Activated T-helper 17 cell treated with anti-CD3 and anti-CD28 coated beads, Interleukin-2, amount 50 U/mL, for 72 hours (primary cell): ENCODE data around the gene PIPOX. TPM values are rescaled to one million over a fixed set of nuclear protein-coding genes. Genes with fewer than 3 reads are reported as not detected.

Experiments
- ATAC-seq: fragments of 150-1000 bp; cut with Tn5 transposase; replicated peaks from 2 replicates; pipeline ENCODE4 v1.10.0; 2021; ENCODE audit warnings: mild to moderate bottlenecking, moderate library complexity
- H3K27ac Mint-ChIP-seq: one replicate; pipeline ENCODE4 v1.8.0; 2022; ENCODE audit warnings: mixed read lengths
- H3K27me3 Mint-ChIP-seq: one replicate; pipeline ENCODE4 v1.8.0; 2022; ENCODE audit warnings: mixed read lengths
- H3K36me3 Mint-ChIP-seq: one replicate; pipeline ENCODE4 v1.8.0; 2022; ENCODE audit warnings: low read depth, mild to moderate bottlenecking, mixed read lengths
- H3K4me1 Mint-ChIP-seq: one replicate; pipeline ENCODE4 v1.8.0; 2022; ENCODE audit warnings: mixed read lengths
- H3K4me3 Mint-ChIP-seq: one replicate; pipeline ENCODE4 v1.8.0; 2022; ENCODE audit warnings: mild to moderate bottlenecking, mixed read lengths
- H3K9me3 Mint-ChIP-seq: one replicate; pipeline ENCODE4 v1.8.0; 2022; ENCODE audit warnings: mixed read lengths
- total RNA-seq, 2 donors: library from RNA; stranded (reverse); gene quantifications; one replicate each; pipeline ENCODE4 v1.2.3, GENCODE V29; 2022

The PIPOX gene
- total RNA-seq, 2 donors from 2014 or later = 2.0 to 5.6 TPM

GRCh38 chr17:29070781-29071180 lies 27.8 kb downstream of the PIPOX start:
- Mint-ChIP-seq H3K27me3 (no peaks in the 10 kb centered on the region), H3K4me1 (peaks cover 12% of the 10 kb centered on the region), H3K4me3 (no peak overlapping the region), H3K9me3 (no peaks in the 10 kb centered on the region), H3K27ac (no peak overlapping the region), H3K36me3 (no peaks in the 10 kb centered on the region)
- no peak for ATAC-seq

DNA sequence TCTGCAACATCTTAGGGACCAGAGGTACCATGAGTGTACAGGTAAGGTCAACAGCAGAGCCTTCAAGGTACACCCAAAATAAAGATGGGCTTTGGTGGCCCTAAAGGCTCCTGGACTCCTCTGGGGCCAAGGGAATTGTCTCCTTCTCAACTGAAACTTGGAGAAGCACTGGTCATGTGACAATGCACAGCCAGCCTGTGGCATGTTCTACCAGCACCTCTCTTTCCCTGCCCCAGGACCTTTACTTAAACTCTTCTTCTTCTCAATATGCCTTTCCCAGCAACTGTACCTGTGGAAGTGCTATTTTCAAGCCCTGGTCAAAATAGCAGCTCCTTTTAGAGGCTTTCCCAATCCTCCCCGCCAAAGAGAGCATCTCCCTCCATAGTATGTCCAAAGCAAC lies 28.4 kb downstream of the PIPOX start:
- Mint-ChIP-seq H3K27ac (no peak overlapping the region), H3K9me3 (no peaks in the 10 kb centered on the region), H3K36me3 (peaks cover under 1% of the 10 kb centered on the region), H3K4me3 (no peak overlapping the region), H3K4me1 (peaks cover 15% of the 10 kb centered on the region), H3K27me3 (no peaks in the 10 kb centered on the region)
- ATAC-seq = no peak

GRCh38 chr17:29073045-29073444 lies 30.1 kb downstream of the PIPOX start:
- Mint-ChIP-seq H3K9me3 (no peaks in the 10 kb centered on the region), H3K36me3 (peaks cover 9% of the 10 kb centered on the region), H3K27ac (peak overlapping the region; percentile 3), H3K27me3 (no peaks in the 10 kb centered on the region), H3K4me3 (no peak overlapping the region), H3K4me1 (peaks cover 15% of the 10 kb centered on the region)
- peak; percentile 6 for ATAC-seq

GRCh38 chr17:29073520-29073919 lies 30.6 kb downstream of the PIPOX start:
- H3K27me3 Mint-ChIP-seq = no peaks in the 10 kb centered on the region
- no peak overlapping the region for H3K27ac Mint-ChIP-seq
- ATAC-seq = no peak
- no peak overlapping the region for H3K4me3 Mint-ChIP-seq
- no peaks in the 10 kb centered on the region for H3K9me3 Mint-ChIP-seq
- peaks cover 9% of the 10 kb centered on the region for H3K36me3 Mint-ChIP-seq
- peaks cover 15% of the 10 kb centered on the region for H3K4me1 Mint-ChIP-seq

DNA sequence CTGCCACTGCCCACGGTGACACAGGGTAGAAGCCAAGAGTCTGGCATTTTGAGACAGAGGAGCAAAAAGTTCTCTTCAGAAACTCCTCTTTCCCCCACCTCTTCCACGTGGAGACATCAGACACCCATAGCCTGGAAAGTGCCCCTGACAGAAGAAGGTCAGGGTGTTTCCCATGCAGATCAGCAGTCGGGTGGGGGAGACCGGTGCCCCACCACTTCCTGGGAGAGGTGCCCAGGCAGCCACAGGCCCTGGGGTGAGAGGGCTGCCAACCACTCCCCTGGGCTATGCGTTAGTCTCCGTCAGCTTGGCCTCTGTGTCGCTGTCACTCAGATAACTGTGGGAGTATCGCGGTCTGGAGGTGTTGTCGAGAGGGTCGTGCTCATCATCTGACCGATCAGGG lies 31.5 kb downstream of the PIPOX start:
- H3K36me3 Mint-ChIP-seq = peaks cover 15% of the 10 kb centered on the region
- no peak for ATAC-seq
- no peak overlapping the region for H3K4me3 Mint-ChIP-seq
- H3K27me3 Mint-ChIP-seq = no peaks in the 10 kb centered on the region
- no peak overlapping the region for H3K27ac Mint-ChIP-seq
- no peaks in the 10 kb centered on the region for H3K9me3 Mint-ChIP-seq
- peaks cover 15% of the 10 kb centered on the region for H3K4me1 Mint-ChIP-seq

DNA sequence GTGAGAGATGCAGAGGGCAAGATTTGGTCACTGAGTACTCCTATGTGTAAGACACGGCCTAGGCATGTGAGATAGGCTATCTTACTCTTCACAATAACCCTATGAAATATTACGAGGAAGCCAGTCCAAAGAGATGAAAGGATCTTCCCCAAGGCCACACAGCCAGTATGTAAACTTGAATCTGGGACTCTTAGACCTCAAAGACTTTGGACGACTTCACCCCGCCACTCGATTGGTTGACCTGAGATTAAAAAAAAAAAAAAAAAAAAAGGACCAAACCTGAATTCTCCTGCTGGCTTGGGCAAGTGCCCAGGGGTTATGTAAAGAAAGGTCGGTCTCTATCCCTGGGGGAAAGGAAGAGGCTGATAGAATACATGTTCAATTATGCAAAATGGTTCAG lies 33.1 kb downstream of the PIPOX start:
- no peaks in the 10 kb centered on the region for H3K27me3 Mint-ChIP-seq
- H3K4me3 Mint-ChIP-seq = no peak overlapping the region
- H3K9me3 Mint-ChIP-seq = no peaks in the 10 kb centered on the region
- peaks cover 7% of the 10 kb centered on the region for H3K4me1 Mint-ChIP-seq
- ATAC-seq = no peak
- H3K36me3 Mint-ChIP-seq = peaks cover 29% of the 10 kb centered on the region
- H3K27ac Mint-ChIP-seq = peak overlapping the region; percentile 46

DNA sequence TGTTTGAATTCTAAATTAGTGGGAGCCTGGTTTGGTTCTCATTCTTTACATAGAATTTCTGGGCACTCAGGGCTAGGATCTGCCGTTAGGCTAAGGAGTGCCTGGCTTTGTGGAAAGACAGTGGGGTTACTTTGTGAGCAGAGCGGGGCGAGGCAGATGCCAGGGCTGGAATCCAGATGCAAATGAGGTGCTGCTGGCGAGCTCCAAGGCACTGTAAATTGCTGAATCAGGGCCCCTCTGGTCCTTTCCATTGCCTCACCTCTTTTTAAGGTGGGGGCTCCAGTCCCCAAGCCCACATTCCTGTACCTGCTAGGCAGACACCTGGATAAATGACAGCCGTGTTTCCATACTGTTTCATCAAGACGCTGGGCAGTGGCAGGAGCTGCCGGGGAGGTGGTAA lies 33.8 kb downstream of the PIPOX start:
- Mint-ChIP-seq H3K36me3 (peaks cover 35% of the 10 kb centered on the region), H3K27ac (peak overlapping the region; percentile 46), H3K4me3 (no peak overlapping the region), H3K9me3 (no peaks in the 10 kb centered on the region), H3K27me3 (no peaks in the 10 kb centered on the region), H3K4me1 (peaks cover 7% of the 10 kb centered on the region)
- ATAC-seq = no peak

GRCh38 chr17:29077320-29077719 lies 34.4 kb downstream of the PIPOX start:
- ATAC-seq = no peak
- Mint-ChIP-seq H3K4me3 (no peak overlapping the region), H3K9me3 (no peaks in the 10 kb centered on the region), H3K27ac (no peak overlapping the region), H3K27me3 (no peaks in the 10 kb centered on the region), H3K4me1 (peaks cover 7% of the 10 kb centered on the region), H3K36me3 (peaks cover 39% of the 10 kb centered on the region)

- ATAC-seq = no peak
- peaks cover 39% of the 10 kb centered on the region for H3K36me3 Mint-ChIP-seq
- H3K4me1 Mint-ChIP-seq = peaks cover 7% of the 10 kb centered on the region
- H3K9me3 Mint-ChIP-seq = no peaks in the 10 kb centered on the region
- no peaks in the 10 kb centered on the region for H3K27me3 Mint-ChIP-seq
- no peak overlapping the region for H3K4me3 Mint-ChIP-seq
- no peak overlapping the region for H3K27ac Mint-ChIP-seq
Observed at GRCh38 chr17:29078183-29079045, 35.5 kb downstream of the PIPOX start.

GRCh38 chr17:29079433-29079832 lies 36.5 kb downstream of the PIPOX start:
- Mint-ChIP-seq H3K4me3 (no peak overlapping the region), H3K4me1 (peaks cover 7% of the 10 kb centered on the region), H3K36me3 (peaks cover 39% of the 10 kb centered on the region), H3K27me3 (no peaks in the 10 kb centered on the region), H3K27ac (no peak overlapping the region), H3K9me3 (no peaks in the 10 kb centered on the region)
- ATAC-seq = no peak

GRCh38 chr17:29079887-29080286 lies 36.9 kb downstream of the PIPOX start:
- no peaks in the 10 kb centered on the region for H3K9me3 Mint-ChIP-seq
- no peak overlapping the region for H3K4me3 Mint-ChIP-seq
- no peak for ATAC-seq
- peaks cover 7% of the 10 kb centered on the region for H3K4me1 Mint-ChIP-seq
- no peak overlapping the region for H3K27ac Mint-ChIP-seq
- no peaks in the 10 kb centered on the region for H3K27me3 Mint-ChIP-seq
- H3K36me3 Mint-ChIP-seq = peaks cover 39% of the 10 kb centered on the region

DNA sequence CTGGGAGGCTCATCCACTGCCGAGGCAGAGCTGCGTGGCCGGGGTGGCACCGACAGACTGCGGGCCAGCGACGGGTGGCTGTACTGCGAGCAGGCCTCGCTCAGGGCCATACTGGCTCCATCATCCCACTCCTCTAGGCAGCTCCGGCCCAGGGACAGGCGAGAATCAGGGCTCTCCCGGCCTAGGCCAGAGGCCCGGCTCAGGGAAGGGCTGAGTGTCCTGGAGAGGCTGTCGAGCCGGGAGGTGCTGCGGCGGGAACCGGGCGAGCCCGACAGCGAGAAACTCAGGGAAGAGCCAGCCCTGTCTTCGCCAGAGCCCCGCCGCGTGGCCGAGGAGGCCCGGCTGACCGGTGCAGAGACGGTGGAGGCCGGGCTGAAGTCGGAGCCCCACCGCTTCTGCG lies 37.4 kb downstream of the PIPOX start:
- H3K27me3 Mint-ChIP-seq = no peaks in the 10 kb centered on the region
- no peak overlapping the region for H3K4me3 Mint-ChIP-seq
- peaks cover 7% of the 10 kb centered on the region for H3K4me1 Mint-ChIP-seq
- no peak for ATAC-seq
- peaks cover 39% of the 10 kb centered on the region for H3K36me3 Mint-ChIP-seq
- H3K9me3 Mint-ChIP-seq = no peaks in the 10 kb centered on the region
- no peak overlapping the region for H3K27ac Mint-ChIP-seq

- H3K4me3 Mint-ChIP-seq = no peak overlapping the region
- no peak for ATAC-seq
- H3K36me3 Mint-ChIP-seq = peaks cover 43% of the 10 kb centered on the region
- H3K4me1 Mint-ChIP-seq = peaks cover 2% of the 10 kb centered on the region
- H3K27ac Mint-ChIP-seq = no peak overlapping the region
- no peaks in the 10 kb centered on the region for H3K27me3 Mint-ChIP-seq
- H3K9me3 Mint-ChIP-seq = no peaks in the 10 kb centered on the region
Observed at GRCh38 chr17:29080965-29081364, 38.0 kb downstream of the PIPOX start.

GRCh38 chr17:29084541-29085146 lies 41.7 kb downstream of the PIPOX start:
- H3K27me3 Mint-ChIP-seq = no peaks in the 10 kb centered on the region
- H3K27ac Mint-ChIP-seq = no peak overlapping the region
- no peak overlapping the region for H3K4me3 Mint-ChIP-seq
- H3K4me1 Mint-ChIP-seq = no peaks in the 10 kb centered on the region
- H3K9me3 Mint-ChIP-seq = no peaks in the 10 kb centered on the region
- peaks cover 64% of the 10 kb centered on the region for H3K36me3 Mint-ChIP-seq
- ATAC-seq = no peak

GRCh38 chr17:29085223-29085622 lies 42.3 kb downstream of the PIPOX start:
- no peak for ATAC-seq
- H3K27me3 Mint-ChIP-seq = no peaks in the 10 kb centered on the region
- no peak overlapping the region for H3K4me3 Mint-ChIP-seq
- H3K36me3 Mint-ChIP-seq = peaks cover 64% of the 10 kb centered on the region
- no peaks in the 10 kb centered on the region for H3K9me3 Mint-ChIP-seq
- no peaks in the 10 kb centered on the region for H3K4me1 Mint-ChIP-seq
- H3K27ac Mint-ChIP-seq = no peak overlapping the region
